Measurements from ENCODE around the gene KANSL2.
"Not testable (repeated sequence)": the region's sequence is repeated elsewhere in the genome, so short reads cannot be mapped to it uniquely, and the experiment has no call there.

Gene KANSL2, protein sequence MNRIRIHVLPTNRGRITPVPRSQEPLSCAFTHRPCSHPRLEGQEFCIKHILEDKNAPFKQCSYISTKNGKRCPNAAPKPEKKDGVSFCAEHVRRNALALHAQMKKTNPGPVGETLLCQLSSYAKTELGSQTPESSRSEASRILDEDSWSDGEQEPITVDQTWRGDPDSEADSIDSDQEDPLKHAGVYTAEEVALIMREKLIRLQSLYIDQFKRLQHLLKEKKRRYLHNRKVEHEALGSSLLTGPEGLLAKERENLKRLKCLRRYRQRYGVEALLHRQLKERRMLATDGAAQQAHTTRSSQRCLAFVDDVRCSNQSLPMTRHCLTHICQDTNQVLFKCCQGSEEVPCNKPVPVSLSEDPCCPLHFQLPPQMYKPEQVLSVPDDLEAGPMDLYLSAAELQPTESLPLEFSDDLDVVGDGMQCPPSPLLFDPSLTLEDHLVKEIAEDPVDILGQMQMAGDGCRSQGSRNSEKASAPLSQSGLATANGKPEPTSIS

DNA sequence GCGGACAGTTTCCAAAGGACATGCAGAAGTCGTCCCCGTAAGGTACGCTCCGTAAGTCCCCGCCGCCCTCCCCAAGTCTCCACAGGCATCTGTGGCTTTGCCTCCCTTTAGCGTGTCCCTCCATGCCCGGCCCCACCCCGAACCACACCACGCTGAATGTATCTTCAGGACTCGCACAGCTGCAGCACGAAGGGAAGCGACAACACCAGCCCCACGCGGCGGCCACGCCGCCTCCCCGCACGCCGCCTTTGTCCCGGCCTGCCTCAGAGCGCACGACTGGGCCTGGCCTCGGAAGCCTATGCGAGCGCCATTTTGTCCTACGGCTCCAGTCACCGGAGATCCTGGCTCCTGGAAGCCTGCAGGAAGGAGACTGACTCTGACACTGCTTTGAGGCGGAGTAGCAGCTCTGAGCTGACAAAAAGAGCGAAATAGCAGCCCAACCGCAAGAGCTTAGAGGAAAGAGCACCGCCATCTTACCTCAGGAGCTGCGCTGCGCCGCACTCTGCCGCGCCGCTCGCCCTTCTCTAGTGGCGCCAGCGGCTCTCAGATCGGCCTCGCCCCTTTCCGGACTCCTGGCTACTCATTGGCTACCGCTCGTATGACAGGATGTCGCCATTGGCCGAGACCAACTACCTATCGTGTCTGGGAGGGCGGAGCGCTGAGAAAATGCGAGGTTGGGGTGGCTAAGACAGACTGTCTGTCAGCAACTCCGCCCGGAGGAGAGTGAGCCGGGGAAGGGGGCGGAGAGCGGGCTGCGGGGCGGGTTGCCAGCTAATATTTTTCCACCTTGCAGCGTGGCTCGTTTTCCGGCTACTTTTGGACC, at the start of gene KANSL2:
KANSL2 (minus strand) TSS at position 529 of the 823 bp plus-strand sequence. CDS start 606 bp downstream, outside the sequence.
- peak; percentile 93 to 95 for DNase-seq (ENCODE audit: low read depth in 2 of 2)

DNA sequence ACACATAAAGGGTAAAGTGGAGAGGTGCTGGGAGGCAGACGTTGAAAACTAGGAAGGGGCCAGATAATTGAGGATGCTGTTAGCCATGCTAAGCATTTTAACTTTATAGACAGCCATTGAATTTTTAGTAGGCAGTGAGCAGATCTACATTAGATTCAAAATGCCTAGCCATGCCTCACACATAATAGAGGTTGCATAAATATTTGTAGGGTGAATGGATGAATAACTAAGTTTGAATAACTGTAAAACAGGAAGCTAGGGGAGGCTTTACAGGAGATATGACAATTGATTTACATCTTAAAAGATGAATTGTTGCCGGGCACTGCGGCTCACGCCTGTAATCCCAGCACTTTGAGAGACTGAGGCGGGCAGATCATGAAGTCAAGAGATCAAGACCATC, 46.8 kb upstream of the KANSL2 start:
- no peak for DNase-seq (ENCODE audit: low read depth in 2 of 2)

DNA sequence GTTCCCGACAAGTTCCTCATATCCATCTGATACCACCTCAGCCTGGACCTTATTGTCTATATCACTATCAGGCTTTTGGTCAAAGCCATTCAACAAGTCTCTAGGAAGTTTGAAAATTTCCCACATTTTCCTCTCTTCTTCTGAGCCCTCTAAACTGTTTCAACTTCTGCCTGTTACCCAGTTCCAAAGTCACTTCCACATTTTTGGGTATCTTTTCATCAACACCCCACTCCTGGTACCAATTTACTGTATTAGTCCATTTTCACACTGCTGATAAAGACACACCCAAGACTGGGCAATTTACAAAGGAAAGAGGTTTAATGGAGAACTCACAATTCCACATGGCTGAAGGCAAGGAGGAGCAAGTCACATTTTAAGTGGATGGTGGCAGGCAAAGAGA, 38.7 kb upstream of the KANSL2 start:
- not testable (repeated sequence) for DNase-seq (ENCODE audit: low read depth in 2 of 2)

DNA sequence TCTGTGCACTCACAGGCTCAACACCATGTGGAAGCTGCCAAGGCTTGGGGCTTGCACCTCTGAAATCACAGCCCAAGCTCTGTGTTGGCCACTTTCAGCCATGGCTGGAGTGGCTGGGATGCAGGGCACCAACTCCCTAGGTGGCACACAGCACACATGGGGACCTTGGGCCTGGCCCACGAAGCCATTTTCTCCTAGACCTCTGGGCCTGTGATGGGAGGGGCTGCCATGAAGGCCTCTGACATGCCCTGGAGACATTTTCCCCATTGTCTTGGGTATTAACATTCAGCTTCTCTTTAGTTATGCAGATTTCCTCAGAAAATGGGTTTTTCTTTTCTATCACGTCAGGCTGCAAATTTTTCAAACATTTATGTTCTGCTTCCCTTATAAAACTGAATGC, 38.1 kb upstream of the KANSL2 start:
- not testable (repeated sequence) for DNase-seq (ENCODE audit: low read depth in 2 of 2)

DNA sequence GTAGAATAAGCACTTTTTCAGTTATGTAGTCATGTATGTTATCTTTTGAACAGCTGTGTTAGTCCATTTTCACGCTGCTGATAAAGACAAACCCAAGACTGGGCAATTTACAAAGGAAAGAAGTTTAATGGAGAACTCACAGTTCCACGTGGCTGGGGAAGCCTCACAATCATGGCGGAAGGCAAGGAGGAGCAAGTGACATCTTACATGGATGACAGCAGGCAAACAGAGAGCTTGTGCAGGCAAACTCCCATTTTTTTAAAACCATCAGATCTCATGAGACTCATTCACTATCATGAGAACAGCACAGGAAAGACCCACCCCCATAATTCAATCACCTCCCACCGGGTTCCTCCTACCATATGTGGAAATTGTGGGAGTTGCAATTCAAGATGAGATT, 37.0 kb upstream of the KANSL2 start:
- not testable (repeated sequence) for DNase-seq (ENCODE audit: low read depth in 2 of 2)

DNA sequence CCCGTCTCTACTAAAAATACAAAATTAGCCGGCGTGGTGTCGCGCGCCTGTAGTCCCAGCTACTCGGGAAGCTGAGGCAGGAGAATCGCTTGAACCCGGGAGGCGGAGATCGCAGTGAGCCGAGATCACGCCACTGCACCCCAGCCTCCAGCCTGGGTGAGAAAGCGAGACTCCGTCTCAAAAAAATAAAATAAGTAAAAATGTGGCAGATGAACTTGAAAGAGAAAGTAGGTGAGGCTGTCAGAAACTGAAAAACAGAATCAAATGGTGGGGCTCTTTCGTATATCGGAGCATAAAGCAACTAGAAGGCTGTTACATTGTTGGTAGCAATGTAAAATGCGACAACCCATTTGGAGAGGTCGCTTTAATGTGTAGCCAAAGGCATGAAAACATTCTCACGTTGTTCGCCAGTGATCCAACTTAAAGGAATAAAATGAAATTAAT, 35.2 kb upstream of the KANSL2 start:
- no peak for DNase-seq (ENCODE audit: low read depth in 2 of 2)

DNA sequence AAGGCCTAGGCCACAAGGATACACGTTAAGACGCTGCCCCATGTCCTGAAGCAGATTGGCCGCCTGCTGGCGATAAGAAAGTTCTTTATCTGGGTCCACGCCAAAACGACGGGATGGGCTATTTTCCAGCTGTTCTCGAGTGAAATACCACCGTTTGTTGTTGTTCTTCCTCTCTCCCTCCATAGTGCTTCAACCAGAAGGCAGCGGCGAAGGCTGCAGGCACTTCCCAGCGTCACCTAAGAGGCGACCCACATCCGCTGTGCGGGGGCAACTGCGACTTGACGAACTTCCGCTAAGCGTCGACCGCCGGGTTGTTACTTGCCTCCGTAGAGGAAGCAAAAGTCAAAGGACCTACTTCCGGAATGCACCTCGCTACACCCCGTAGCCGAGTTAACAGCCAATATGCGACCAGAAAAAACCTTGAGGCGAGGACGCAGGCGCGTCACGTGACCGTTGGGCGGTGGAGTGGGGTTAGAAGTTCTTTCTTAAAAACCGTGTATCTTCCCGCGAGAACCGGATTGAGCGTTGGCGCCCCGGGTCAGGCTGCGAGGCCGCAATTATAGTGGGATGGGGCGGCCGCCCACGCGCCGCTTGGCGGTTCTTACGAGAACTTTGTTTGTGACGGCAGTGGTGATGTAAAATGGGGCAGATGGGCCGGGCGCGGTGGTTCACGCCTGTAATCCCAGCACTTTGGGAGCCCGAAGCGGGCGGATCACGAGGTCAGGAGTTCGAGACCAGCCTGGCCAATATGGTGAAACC, 34.6 kb upstream of the KANSL2 start, which contains the start of gene CCNT1:
CCNT1 (minus strand) TSS at position 215 of the 759 bp plus-strand sequence; CDS start at position 183, 32 bp downstream.
- DNase-seq (ENCODE audit: low read depth in 2 of 2) = peak; percentile 98 to 99

DNA sequence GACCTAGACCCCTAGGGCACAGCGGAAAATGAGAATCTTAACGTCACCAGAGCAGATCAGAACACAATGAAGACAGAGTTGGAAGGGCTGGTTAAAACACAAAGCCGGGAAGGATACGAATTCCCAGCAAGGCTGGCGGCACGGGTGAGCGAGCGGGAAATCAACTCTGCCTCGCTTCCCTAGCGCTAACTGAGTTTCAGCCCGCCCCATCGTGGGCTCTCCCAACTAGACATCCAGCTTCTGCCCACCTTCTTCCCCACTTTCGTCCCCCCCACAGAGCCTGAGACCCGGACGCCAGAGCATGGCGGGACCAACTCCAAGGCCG, 34.1 kb upstream of the KANSL2 start:
- peak in 1 of 2 donors; percentile 9 for DNase-seq (ENCODE audit: low read depth in 2 of 2)

DNA sequence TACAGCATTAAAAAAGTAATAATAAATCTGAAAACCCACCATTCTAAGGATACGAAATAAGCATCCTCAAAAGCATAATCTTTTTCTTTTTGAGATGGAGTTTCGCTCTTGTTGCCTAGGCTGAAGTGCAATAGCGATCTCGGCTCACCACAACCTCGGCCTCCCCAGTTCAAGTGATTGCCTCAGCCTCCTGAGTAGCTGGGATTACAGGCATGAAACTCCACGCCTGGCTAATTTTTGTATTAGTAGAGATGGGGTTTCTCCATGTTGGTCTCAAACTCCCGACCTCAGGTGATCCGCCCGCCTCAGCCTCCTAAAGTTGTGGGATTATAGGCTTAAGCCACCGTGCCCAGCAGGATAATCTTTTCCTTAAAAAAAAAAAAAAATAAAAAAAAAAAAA, 30.2 kb upstream of the KANSL2 start:
- no peak for DNase-seq (ENCODE audit: low read depth in 2 of 2)

DNA sequence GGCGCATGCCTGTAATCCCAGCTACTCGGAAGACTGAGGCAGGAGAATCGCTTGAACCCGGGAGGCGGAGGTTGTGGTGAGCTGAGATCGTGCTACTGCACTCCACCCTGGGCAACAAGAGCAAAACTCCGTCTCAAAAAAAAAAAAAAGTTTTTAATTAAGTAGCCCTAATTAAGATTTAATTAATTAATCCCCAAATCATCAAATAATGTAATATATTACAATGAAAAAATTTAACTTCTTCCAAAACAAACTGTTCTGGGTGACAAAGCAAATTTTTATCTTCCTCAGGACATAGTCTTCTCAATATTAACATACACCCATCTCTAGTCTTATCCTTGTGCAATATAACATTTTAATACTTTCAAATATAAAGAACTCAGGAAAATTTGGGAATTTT, 16.8 kb upstream of the KANSL2 start:
- DNase-seq (ENCODE audit: low read depth in 2 of 2) = not testable (repeated sequence)

DNA sequence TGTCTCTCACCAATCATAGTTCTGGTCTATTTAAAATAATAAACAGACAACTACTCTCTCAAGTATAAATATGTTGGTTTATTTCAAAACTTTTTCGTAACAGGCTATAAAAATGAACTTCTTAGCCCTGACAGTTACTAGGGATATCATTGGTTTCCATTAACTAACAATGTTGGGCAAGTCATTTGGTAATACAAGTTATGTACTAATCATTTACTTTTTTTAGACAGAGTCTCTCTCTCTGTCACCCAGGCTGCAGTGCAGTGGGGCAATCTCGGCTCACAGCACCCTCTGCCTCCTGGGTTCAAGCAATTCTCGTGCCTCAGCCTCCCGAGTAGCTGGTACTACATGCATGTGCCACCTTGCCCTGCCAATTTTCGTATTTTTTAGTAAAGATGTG, 14.6 kb upstream of the KANSL2 start:
- DNase-seq (ENCODE audit: low read depth in 2 of 2) = no peak

DNA sequence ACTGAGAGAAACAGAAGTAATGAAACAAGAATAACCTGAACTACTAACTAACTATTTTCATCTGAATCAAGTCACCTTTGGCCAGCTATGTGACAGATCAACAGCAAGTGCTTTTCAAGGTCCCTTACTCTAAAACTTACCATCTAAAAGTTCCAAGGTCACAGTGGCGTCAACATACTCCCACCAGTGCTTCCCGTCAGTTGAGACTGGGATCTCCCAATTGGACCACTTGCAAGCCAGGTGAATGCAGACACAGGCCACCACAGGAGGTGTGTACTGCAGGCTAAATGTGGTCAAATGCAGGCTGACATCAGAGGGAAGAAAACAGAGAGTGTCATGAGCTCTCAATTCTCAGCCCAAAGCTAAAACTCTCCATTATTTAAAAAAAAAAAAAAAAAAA, 13.8 kb upstream of the KANSL2 start:
- DNase-seq (ENCODE audit: low read depth in 2 of 2) = no peak

DNA sequence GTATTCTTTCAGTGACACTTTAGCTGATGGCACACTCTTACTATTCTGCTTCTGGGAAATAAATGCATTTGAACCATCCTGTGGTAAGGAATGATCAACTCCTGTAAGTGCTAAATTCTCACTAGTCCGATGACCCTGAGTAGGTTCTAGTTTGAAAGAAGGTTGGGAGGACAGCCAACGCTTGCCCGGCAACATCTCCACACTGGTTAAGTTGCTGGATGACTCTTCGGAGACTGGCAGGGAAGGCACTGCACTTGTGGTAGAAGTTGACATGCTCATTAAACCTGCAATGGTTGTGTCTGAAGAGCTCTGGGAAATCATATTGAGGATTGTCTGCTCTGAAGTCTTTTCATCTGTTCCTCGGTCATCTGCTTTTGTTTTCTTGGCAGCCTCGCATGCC, 12.0 kb upstream of the KANSL2 start:
- DNase-seq (ENCODE audit: low read depth in 2 of 2) = no peak

DNA sequence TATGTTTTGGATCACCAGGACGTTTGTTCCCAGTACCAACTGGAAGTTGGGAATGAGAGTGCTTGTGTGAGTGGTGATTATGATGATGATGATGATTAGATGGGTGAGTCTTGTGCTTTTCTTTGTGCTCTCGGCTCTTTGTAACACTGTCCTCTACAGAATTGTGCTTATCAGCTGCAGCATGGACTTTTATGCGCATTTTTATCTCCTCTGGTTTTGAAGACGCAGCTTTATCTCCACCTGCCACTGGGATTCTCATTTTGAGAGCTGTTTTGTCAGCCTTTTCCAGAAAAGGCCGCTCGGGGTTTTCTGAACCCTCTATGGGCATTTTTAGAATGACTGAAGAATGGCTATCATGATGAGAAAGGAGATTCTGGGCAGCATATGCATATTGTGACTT, 11.5 kb upstream of the KANSL2 start:
- no peak for DNase-seq (ENCODE audit: low read depth in 2 of 2)

DNA sequence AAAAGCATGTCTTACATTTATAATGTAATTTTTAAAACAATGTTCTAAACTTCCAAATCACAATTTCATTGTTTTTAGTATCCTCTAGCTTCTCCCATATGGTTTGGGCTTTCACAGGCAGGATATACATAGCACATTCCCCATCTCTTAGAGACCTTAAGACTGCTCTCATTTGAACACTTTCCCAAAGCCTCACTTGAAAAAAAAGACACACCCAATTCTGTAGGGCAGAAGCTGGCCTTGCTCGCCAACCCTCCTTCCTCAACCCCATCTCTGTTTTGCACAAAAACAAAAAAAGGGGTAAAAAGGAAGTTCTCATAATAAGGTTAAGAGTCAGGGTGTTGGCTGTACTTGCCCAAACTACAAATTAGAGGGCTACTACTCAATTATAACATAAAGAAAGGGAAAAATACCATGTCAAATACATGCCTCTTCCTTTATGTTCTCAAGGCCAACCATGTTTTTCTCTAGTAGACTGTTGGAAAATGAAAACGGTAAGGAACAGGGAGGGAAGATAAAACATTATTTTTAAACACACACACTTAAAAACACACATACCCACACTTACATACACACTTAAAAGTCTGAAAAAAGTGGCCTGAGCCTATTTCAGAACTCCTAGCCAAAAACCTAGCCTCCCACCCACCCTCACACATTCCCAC, 9.9 kb upstream of the KANSL2 start:
- DNase-seq (ENCODE audit: low read depth in 2 of 2) = no peak

DNA sequence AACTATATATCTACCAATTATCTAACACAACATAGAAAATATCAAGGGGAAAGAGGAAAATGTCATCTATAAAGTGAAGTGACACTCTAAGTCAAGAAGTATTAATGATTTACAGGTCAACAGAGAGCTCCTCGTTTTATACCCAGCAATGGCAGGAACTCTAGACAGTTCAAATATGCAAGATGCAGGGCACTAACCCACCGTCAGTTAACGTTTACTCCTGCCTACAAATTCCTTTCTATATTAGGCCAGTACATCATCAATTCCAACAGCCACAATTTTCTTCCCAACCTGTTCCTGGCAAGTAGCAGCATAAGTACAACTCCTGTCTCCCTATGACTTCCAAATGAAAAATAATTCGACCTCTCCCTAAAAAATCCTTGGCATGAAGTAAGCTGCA, 9.0 kb upstream of the KANSL2 start:
- DNase-seq (ENCODE audit: low read depth in 2 of 2) = no peak

DNA sequence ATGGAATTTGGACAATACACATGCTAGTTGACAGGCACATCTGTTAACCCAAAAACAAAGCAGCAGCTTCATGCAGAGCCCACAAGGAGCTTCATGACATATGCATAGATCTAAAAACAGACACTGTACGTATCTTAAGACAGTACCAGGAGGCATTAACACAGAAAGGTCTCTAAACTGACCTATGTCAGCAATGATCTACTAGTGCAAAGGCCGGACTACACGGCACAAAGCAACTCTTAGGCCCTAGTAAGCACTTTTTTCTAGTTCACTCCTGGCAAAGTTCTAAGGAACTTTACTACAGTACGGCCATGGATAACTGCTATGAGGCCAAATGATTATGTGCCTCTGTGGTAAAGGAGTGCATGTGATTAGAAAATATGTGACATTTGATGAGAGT, 8.4 kb upstream of the KANSL2 start:
- DNase-seq (ENCODE audit: low read depth in 2 of 2) = no peak

DNA sequence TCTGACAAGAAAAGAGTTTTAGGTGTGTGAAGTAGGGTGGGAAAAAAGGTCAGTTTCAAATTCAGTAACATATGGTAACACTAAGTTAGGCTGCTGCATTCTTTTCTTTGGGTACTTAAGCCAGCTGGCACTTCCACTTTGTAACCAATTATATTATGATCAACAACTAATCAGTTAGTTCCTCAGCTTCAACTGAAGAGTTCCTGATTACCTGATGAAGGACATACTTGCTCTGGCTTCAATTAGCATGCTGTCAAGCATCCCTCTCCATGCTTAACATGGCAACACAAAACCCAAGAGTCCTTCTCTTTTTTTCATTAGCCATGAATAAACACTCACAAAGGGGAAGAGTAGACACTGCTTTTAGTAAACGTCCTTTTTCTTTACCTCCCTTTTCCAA, 6.8 kb upstream of the KANSL2 start:
- no peak for DNase-seq (ENCODE audit: low read depth in 2 of 2)

DNA sequence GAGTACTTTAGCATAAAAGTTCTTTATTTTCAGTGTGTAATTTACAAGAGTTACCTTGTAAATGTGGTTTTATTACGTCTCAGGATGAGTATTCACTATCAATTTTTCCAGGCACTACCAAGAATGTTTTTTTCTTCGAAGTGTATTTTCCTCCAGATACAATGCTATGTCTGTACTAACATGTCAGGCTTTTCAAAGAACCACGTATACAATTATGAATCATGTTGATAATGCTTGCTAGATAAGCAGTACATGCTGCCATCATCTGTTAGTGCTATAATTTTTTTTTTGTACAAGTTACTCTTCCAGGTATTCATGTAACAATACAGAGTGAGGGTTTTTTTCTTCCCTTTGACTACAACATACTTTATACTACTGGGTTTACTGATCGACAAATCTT, 5.6 kb upstream of the KANSL2 start:
- no peak for DNase-seq (ENCODE audit: low read depth in 2 of 2)

DNA sequence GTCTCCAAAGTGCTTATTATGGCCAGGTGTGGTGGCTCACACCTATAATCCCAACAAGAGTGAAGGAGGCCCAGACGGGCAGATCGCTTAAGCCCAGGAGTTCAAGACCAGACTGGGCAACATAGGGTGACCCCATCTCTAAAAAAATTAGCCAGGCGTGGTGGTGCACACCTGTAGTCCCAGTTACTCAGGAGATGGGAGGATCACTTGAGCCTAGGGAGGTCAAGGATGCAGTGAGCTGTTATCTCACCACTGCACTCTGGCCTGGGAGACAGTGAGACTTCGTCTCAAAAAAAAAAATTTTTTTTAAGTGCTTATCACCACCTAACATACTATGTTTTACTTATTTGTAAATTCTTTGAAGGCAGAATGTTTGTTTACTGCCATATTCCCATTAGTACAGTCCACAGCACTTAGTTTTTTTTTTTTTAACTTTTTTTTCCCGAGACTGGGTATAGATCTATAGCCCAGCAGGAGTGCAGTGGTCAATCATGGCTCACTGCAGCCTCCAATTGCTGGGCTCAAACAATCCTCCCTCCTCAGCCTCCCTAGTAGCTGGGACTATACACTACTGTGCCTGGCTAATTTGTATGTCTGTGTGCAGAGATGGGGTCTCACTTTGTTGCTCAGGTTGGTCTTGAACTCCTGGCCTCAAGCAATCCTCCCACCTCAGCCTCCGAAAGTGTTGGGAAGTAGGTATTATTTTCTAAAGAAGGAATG, 4.7 kb upstream of the KANSL2 start:
- DNase-seq (ENCODE audit: low read depth in 2 of 2) = no peak

All from stimulated activated CD8-positive, alpha-beta memory T cell treated with anti-CD3 and anti-CD28 coated beads, Interleukin-2, amount 100 ng/mL, for 48 hours (primary cell).